ENCODE results near the gene TMEM26.

Gene TMEM26

DNA sequence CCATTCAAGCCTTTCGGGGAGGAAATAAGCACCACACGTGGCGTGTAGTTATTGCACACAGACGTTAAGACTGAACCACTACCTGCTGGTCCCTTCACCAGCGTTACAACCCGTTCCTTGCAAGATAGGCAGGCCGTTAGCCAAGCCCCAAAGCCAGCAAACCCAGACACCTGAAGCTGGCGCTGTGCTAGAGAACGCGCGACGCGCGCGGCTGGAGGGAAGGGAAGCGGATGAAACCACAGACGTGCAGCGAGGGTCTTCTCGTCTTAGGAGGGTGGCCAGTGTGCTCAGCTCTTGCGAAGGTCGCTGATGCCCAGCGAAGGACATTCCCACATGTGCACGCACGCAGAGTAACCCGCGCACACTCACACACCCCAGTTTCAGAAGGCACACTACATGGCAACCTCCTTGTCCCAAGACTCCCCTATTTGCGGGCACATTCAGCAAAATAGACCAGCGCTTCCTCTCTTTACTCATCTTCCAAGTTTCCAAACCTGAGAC, 980 bp downstream of the TMEM26 start:
- Histone ChIP-seq H3K4me1 (ENCODE audit: insufficient read depth, low read length) (peaks cover 5% of the 10 kb centered on the region), H3K36me3 (ENCODE audit: insufficient read depth, low read length) (no peaks in the 10 kb centered on the region), H3K9me3 (ENCODE audit: low read length) (no peaks in the 10 kb centered on the region), H3K27me3 (ENCODE audit: insufficient read depth, low read length) (peaks cover 36% of the 10 kb centered on the region), H2AFZ (ENCODE audit: low read depth, low read length) (no peak overlapping the region), H3K4me3 (ENCODE audit: low read length) (no peak overlapping the region)

DNA sequence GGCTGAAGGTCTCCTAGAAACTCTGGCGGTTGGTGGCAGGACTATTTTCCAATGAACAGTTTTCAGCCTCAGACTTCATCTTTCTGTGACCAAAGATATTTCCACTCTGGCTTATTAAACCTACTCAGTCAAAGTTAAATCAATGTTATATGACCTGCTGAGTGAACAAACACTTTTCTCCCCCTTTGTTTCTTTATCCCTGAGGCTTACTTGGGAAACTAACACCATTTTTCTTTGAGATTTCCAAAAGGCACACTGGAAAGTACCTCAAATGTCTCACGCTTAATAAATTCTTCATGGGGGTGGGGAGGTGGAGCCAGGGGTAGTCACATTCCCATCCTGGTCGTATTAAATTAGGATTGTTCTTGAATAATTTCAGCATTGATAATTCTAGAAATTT, 1.8 kb downstream of the TMEM26 start:
- Histone ChIP-seq H3K9me3 (ENCODE audit: low read length) (no peaks in the 10 kb centered on the region), H3K27me3 (ENCODE audit: insufficient read depth, low read length) (peaks cover 36% of the 10 kb centered on the region), H3K36me3 (ENCODE audit: insufficient read depth, low read length) (no peaks in the 10 kb centered on the region), H3K4me3 (ENCODE audit: low read length) (no peak overlapping the region), H3K4me1 (ENCODE audit: insufficient read depth, low read length) (peaks cover 5% of the 10 kb centered on the region), H2AFZ (ENCODE audit: low read depth, low read length) (no peak overlapping the region)

DNA sequence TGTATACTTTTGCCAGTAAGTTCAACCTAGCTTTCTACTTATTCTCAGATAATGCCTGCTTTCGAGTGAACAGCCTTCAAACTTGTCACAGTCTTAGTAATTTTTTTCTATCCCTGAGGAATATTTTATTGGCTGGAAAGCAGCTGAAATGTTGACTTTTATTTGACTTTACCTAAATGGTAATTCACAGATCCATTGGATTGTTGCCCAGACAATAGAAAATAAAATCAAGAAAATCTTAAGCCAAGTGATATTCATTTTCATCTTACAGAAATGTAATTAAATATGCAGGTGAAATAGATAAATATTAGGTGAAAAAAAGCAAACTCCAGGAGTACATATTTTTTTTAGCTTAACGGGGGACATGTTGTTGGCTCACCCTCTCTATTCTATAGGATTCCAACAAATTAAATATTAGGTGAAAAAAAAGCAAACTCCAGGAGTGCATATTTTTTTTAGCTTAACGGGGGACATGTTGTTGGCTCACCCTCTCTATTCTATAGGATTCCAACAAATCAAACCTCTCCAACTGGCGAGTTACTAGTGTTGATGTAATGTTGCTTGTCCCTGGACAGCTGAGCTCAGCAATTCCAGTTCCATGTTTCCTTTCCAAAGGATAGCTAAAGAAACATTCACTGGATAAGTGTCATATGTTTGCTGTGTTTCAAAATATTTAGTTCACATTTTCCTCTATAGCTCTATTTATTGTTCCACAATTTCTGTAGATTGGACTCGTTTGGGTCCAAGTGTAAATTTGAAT, 4.2 kb downstream of the TMEM26 start:
- Histone ChIP-seq H3K9me3 (ENCODE audit: low read length) (no peaks in the 10 kb centered on the region), H3K27me3 (ENCODE audit: insufficient read depth, low read length) (peaks cover 25% of the 10 kb centered on the region), H3K4me3 (ENCODE audit: low read length) (no peak overlapping the region), H3K4me1 (ENCODE audit: insufficient read depth, low read length) (peaks cover 5% of the 10 kb centered on the region), H2AFZ (ENCODE audit: low read depth, low read length) (no peak overlapping the region), H3K36me3 (ENCODE audit: insufficient read depth, low read length) (no peaks in the 10 kb centered on the region)

DNA sequence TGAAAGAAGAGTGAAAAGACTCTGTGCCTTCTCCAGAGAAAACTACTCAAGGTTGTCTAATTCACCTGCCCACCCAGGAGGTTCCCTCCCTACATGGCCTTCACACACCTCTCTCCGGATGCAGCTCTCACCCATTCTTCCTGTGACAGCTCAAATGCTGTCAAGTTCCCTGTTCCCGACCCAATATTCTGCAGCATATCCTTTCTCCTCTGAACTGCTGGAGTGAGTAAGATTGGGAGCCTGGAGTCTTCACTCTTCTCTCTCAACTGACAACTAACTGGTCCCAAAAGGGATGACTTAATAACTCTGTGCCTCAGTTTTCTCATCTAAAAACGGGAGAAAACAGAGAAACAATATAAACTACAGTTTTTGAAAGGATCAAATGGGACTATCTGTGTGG, 5.1 kb downstream of the TMEM26 start:
- H3K27me3 ChIP-seq (ENCODE audit: insufficient read depth, low read length) = peaks cover 17% of the 10 kb centered on the region
- H3K36me3 ChIP-seq (ENCODE audit: insufficient read depth, low read length) = no peaks in the 10 kb centered on the region
- H3K4me3 ChIP-seq (ENCODE audit: low read length) = no peak overlapping the region

DNA sequence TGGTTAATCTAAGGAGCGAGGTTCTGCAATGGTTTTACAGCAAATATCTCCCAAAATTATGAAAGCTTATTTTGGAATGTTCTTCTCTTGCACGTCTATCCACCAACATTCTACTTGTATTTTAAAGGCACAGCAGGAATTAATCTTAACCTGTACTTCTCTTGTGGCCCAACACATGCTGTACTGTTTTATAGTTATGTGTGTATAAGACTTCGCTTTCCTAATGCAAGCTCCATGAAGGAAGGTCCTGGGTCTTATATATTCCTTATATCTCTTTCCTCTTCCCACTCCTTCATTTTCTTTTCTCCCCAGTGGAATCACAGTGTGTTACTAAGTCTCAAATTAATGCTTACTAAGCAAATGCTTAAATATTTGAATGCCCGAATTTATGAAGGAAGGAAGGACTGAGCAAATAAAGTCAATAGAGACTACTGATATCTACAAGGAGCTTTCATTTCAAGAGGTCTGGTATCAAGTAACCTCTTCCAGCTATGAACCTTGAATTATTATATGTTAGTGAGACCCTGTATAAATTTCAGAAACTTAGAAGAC, 14.0 kb downstream of the TMEM26 start:
- H3K4me3 ChIP-seq (ENCODE audit: low read length) = no peak overlapping the region

More for the DNA sequence above, 5.1 kb downstream of the TMEM26 start:
- Histone ChIP-seq H3K4me1 (ENCODE audit: insufficient read depth, low read length) (peaks cover under 1% of the 10 kb centered on the region), H3K9me3 (ENCODE audit: low read length) (no peaks in the 10 kb centered on the region), H2AFZ (ENCODE audit: low read depth, low read length) (no peak overlapping the region)

DNA sequence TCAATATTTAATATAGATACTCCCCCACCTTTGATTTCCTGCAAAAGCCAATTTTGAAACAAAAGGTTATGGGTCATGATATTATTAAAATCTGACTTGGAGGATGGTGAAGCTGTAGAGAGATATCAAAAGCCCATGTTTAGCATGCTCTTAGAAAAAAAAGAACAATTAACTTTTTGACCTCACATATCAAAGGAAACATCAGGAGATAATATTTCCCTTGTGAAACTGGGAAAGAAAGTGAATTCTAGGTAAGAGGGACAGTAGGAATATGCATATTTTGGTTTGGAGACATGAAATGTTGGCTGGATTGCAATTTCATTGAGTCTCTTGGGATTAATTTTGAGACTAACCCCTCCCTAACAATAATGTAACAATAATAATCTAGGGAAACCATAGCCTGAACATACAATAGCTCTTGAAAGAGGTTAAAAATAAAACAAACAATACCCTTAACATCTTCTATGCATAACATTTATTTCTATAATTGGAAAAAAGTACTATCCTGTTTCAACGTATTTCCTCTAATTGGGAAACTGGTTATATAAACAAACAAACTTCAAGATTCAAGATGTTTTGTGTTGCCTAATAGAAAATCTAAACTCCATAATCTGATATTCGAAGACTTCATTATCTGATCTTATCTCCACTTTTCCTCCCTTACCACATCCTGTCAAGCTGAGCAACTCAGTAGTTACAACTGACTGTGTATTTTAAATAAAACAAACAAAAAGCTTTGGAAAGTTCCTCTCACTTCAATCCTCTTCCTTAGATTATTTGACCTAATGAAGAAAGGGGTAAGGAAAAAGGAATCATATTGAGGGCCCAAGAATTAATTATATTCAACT, 14.8 kb downstream of the TMEM26 start:
- no peak overlapping the region for H3K4me3 ChIP-seq (ENCODE audit: low read length)
- H3K27me3 ChIP-seq (ENCODE audit: insufficient read depth, low read length) = no peaks in the 10 kb centered on the region
- H3K4me1 ChIP-seq (ENCODE audit: insufficient read depth, low read length) = no peaks in the 10 kb centered on the region
- H2AFZ ChIP-seq (ENCODE audit: low read depth, low read length) = no peak overlapping the region
- H3K9me3 ChIP-seq (ENCODE audit: low read length) = no peaks in the 10 kb centered on the region
- H3K36me3 ChIP-seq (ENCODE audit: insufficient read depth, low read length) = no peaks in the 10 kb centered on the region

More for the DNA sequence above, 14.0 kb downstream of the TMEM26 start:
- H3K9me3 ChIP-seq (ENCODE audit: low read length) = no peaks in the 10 kb centered on the region
- no peaks in the 10 kb centered on the region for H3K36me3 ChIP-seq (ENCODE audit: insufficient read depth, low read length)
- no peak overlapping the region for H2AFZ ChIP-seq (ENCODE audit: low read depth, low read length)
- no peaks in the 10 kb centered on the region for H3K4me1 ChIP-seq (ENCODE audit: insufficient read depth, low read length)
- no peaks in the 10 kb centered on the region for H3K27me3 ChIP-seq (ENCODE audit: insufficient read depth, low read length)

DNA sequence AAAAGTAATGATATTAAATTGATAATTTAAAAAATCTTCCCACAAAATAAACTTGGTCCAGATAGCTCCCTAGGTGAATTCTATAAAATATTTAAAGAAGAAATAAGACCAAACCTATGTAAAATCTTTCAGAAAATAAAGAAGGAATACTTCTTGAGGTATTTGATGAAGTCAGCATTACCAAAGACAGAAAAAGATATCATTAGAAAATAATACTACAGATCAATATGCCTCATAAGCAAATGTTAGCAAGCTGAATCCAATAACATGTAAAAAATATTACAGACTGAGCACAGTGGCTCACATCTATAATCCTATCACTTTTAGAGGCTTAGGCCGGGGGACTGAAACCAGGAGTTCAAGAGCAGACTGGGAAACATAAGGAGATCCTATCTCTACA, 30.0 kb downstream of the TMEM26 start:
- no peaks in the 10 kb centered on the region for H3K36me3 ChIP-seq (ENCODE audit: insufficient read depth, low read length)
- no peak overlapping the region for H2AFZ ChIP-seq (ENCODE audit: low read depth, low read length)
- no peaks in the 10 kb centered on the region for H3K4me1 ChIP-seq (ENCODE audit: insufficient read depth, low read length)
- H3K9me3 ChIP-seq (ENCODE audit: low read length) = no peaks in the 10 kb centered on the region
- no peaks in the 10 kb centered on the region for H3K27me3 ChIP-seq (ENCODE audit: insufficient read depth, low read length)
- no peak overlapping the region for H3K4me3 ChIP-seq (ENCODE audit: low read length)

DNA sequence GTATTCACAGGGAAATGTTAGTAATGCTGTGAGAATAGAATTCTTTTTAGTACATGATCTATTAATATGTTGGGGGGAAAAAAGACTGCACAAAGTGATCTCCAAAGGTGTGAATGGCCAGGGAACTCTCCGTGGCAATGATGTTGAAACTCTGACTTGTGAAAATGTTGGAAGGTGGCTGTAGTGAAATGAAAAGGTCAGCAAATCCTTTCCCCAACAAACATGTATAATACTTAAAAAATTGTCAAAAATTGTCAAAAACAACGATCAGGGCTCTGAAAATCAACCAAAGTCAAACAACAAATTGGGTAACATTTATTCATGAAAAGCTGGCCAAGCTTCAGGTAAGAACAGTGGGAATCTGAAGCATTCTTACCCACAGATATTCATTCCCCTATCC, 35.5 kb downstream of the TMEM26 start:
- Histone ChIP-seq H3K27me3 (ENCODE audit: insufficient read depth, low read length) (no peaks in the 10 kb centered on the region), H3K4me3 (ENCODE audit: low read length) (no peak overlapping the region), H3K4me1 (ENCODE audit: insufficient read depth, low read length) (no peaks in the 10 kb centered on the region), H2AFZ (ENCODE audit: low read depth, low read length) (no peak overlapping the region), H3K9me3 (ENCODE audit: low read length) (no peaks in the 10 kb centered on the region), H3K36me3 (ENCODE audit: insufficient read depth, low read length) (no peaks in the 10 kb centered on the region)

DNA sequence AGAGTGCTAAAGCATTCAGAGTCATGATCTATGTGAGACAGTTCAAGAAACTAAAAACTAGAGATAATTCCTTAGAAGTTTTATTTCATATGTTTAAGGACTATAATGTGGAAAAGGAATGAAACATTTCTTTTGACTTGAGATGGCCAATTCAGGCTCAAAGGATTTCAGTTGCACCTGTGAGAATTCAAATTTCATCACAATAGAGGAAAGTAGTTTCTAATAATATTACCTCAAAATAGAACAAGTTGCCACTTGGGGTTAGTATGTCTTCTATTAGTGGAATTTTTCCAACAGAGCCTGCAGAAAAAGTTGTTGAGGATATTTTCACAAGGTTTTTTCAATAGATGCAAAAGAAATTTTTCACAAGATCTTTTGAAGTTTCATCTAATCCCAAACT, 37.4 kb downstream of the TMEM26 start:
- H2AFZ ChIP-seq (ENCODE audit: low read depth, low read length) = no peak overlapping the region
- H3K27me3 ChIP-seq (ENCODE audit: insufficient read depth, low read length) = no peaks in the 10 kb centered on the region
- no peak overlapping the region for H3K4me3 ChIP-seq (ENCODE audit: low read length)
- no peaks in the 10 kb centered on the region for H3K36me3 ChIP-seq (ENCODE audit: insufficient read depth, low read length)
- H3K9me3 ChIP-seq (ENCODE audit: low read length) = no peaks in the 10 kb centered on the region
- H3K4me1 ChIP-seq (ENCODE audit: insufficient read depth, low read length) = no peaks in the 10 kb centered on the region

DNA sequence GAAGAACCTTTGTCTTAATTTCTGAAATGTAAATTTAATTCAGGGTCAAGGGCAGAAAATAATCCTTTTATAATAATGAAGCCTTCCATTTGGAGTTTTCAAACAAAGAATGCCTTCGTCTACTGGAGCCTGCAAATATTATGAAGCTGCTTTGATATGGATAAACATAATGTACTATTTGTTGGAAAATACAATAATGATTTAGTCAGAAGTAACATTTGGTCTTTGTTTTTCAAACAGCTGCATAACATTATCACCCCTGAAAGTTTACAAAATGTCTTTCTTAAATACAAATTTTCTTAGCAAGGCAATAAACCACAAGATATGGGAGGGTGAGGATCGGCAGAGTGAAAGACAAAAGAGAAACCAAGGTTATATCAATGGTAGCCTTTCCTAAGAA, 41.5 kb downstream of the TMEM26 start:
- Histone ChIP-seq H3K4me1 (ENCODE audit: insufficient read depth, low read length) (no peaks in the 10 kb centered on the region), H3K27me3 (ENCODE audit: insufficient read depth, low read length) (no peaks in the 10 kb centered on the region), H3K36me3 (ENCODE audit: insufficient read depth, low read length) (no peaks in the 10 kb centered on the region), H3K9me3 (ENCODE audit: low read length) (no peaks in the 10 kb centered on the region), H3K4me3 (ENCODE audit: low read length) (no peak overlapping the region), H2AFZ (ENCODE audit: low read depth, low read length) (no peak overlapping the region)

DNA sequence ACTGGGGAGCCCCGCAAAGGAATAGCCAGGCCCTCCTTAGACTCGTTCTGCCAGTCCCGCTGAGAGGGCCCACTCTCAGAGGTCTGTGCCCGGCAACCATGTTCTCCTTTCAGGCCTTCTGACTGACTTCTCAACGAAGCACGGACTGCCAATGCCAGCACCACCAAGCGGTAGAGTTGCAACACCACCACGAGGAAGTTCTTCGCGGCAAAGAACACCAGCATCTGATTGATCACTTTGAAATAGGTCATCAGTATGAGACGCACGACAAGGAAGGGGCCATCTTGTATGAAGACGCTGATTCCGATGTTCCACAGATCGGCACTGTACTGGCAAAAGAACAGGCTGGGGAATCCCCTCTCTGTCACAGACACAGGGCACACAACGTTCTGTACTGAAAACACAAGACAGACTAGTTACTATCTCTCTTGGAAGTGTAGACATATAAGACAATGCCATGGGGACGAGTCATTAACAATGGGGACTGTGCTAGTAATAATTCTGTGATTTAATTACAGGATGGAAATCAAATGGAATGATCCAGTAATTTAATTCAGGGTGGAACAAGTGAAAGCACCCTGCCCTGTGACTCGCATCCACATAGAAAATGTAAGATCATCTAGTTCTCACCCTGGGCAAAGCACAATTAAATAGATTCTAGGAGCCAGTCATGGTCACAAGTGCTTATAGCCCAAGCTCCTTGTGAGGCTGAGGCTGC, 42.7 kb downstream of the TMEM26 start:
- Histone ChIP-seq H3K27me3 (ENCODE audit: insufficient read depth, low read length) (no peaks in the 10 kb centered on the region), H3K9me3 (ENCODE audit: low read length) (no peaks in the 10 kb centered on the region), H2AFZ (ENCODE audit: low read depth, low read length) (no peak overlapping the region), H3K4me3 (ENCODE audit: low read length) (no peak overlapping the region), H3K4me1 (ENCODE audit: insufficient read depth, low read length) (no peaks in the 10 kb centered on the region), H3K36me3 (ENCODE audit: insufficient read depth, low read length) (no peaks in the 10 kb centered on the region)

DNA sequence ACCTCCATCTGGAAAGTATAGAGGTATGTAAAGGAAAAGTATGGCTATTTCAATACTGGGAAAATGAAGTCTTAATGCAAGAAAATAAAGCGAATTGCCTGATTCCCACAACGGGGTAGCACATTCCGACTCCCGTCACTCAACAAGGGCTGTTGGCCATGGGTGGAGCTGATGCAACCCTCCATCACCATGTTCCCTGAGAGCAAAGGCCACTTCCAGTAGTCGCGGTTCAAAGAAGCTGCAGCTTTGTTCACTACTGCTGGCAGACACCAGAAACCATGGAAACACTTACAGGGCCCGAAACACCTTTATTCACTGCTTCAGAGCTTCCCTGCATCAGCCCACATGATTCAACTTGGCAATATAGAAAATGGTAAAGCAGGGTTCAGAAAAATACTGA, 44.0 kb downstream of the TMEM26 start:
- H3K9me3 ChIP-seq (ENCODE audit: low read length) = no peaks in the 10 kb centered on the region
- no peak overlapping the region for H3K4me3 ChIP-seq (ENCODE audit: low read length)
- H3K4me1 ChIP-seq (ENCODE audit: insufficient read depth, low read length) = no peaks in the 10 kb centered on the region
- no peaks in the 10 kb centered on the region for H3K27me3 ChIP-seq (ENCODE audit: insufficient read depth, low read length)
- no peaks in the 10 kb centered on the region for H3K36me3 ChIP-seq (ENCODE audit: insufficient read depth, low read length)
- no peak overlapping the region for H2AFZ ChIP-seq (ENCODE audit: low read depth, low read length)

DNA sequence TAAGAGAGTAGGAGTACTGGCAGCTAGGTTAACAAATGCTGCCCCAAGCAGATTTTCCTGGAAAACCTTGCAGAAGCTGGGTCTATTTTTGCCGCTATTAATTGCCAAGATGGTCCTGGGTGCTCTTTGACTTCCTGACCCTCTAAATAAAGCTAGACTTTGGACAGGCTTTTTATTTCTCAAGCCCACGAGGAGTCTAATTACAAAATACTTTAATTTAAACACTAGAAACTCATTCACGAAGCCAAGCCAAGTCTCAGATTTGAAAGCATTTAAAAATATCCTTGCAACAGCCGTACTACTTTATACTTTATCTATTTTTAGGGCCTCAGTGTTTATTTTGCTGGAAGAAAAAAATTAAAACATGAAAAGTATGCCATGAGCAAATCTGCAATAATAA, 45.1 kb downstream of the TMEM26 start:
- Histone ChIP-seq H3K9me3 (ENCODE audit: low read length) (no peaks in the 10 kb centered on the region), H3K4me1 (ENCODE audit: insufficient read depth, low read length) (no peaks in the 10 kb centered on the region), H3K36me3 (ENCODE audit: insufficient read depth, low read length) (no peaks in the 10 kb centered on the region), H3K27me3 (ENCODE audit: insufficient read depth, low read length) (no peaks in the 10 kb centered on the region), H2AFZ (ENCODE audit: low read depth, low read length) (no peak overlapping the region), H3K4me3 (ENCODE audit: low read length) (no peak overlapping the region)
